GM10248 (cell line): Measurements from ENCODE around the gene PRKN.

Experiments
- CTCF ChIA-PET: fragments of 300-600 bp; sonication (Branson Sonifier 250); formaldehyde crosslinking; extraction: SDS; loops from one replicate; lab custom pipeline; 2021; ENCODE audit warnings: antibody characterized with exemption; lab: Yijun Ruan, JAX
- POLR2A ChIA-PET: fragments of 350-650 bp; sonication (Branson Sonifier 250); formaldehyde crosslinking; extraction: SDS; loops from one replicate; lab custom pipeline; 2020; ENCODE audit warnings: antibody characterized with exemption; lab: Yijun Ruan, JAX
- DNase-seq: peaks from one replicate; pipeline ENCODE4 v3.0.0; 2012; ENCODE audit errors: extremely low spot score
- CTCF ChIP-seq: IDR thresholded peaks from 2 replicates; pipeline ENCODE4 v1.5.1; 2012; ENCODE audit warnings: mild to moderate bottlenecking, low read depth; ENCODE audit errors: extremely low read depth, missing control alignments, control extremely low read depth

The PRKN gene

GRCh38 chr6:161796681-161797080, 930.9 kb downstream of the PRKN start:
- ChIA-PET POLR2A (no interaction called here), CTCF (interaction anchor here (1.2 to 1.7 kb wide), 2 partner anchors 10 to 24 kb away, joined by 3 to 4 read pairs; no protein-coding TSS in a partner anchor)
- TF ChIP-seq CTCF = no peak
- DNase-seq = no peak

- no peak for TF ChIP-seq CTCF
- POLR2A ChIA-PET = no interaction called here
- no peak for DNase-seq
- CTCF ChIA-PET = no interaction called here
These were observed 934.6 kb downstream of the PRKN start for GRCh38 chr6:161792851-161793493.

- TF ChIP-seq CTCF = no peak
- POLR2A ChIA-PET = no interaction called here
- CTCF ChIA-PET = no interaction called here
- no peak for DNase-seq
These were observed 939.0 kb downstream of the PRKN start for GRCh38 chr6:161788531-161788930.

- POLR2A ChIA-PET = no interaction called here
- DNase-seq = no peak
- CTCF ChIA-PET = interaction anchor here (1.1 kb wide), 1 partner anchor 24 kb away, joined by 4 read pairs; no protein-coding TSS in a partner anchor
- TF ChIP-seq CTCF = no peak
These were observed 955.4 kb downstream of the PRKN start for GRCh38 chr6:161772176-161772575.

GRCh38 chr6:161761966-161762365, 965.6 kb downstream of the PRKN start:
- no peak for TF ChIP-seq CTCF
- POLR2A ChIA-PET = no interaction called here
- CTCF ChIA-PET = no interaction called here
- DNase-seq = no peak

- no peak for TF ChIP-seq CTCF
- POLR2A ChIA-PET = no interaction called here
- CTCF ChIA-PET = no interaction called here
- DNase-seq = no peak
These were observed 972.5 kb downstream of the PRKN start for GRCh38 chr6:161755080-161755479.
